Ascending aorta (tissue), 2 donors: Measurements from ENCODE around the gene NDP. TPM values are rescaled to one million over a fixed set of nuclear protein-coding genes. Genes with fewer than 3 reads are reported as not detected.
A peak's percentile ranks its signal among the peaks of the same experiment; 100 is the strongest.
"Not testable (repeated sequence)": the region's sequence is repeated elsewhere in the genome, so short reads cannot be mapped to it uniquely, and the experiment has no call there.

Source experiments
- DNase-seq, 2 donors: peaks; one replicate each; pipeline ENCODE4 v3.0.0-alpha.2; 2019; ENCODE audit warnings: low spot score in 2 of 2
- H3K27ac ChIP-seq, 2 donors: fragments of 200-600 bp; sonication (generic); one replicate each; pipeline ENCODE4 v1.5.1; 2016 to 2017; ENCODE audit warnings: mild to moderate bottlenecking in 1 of 2
- H3K27me3 ChIP-seq: fragments of 200-600 bp; sonication (generic); one replicate; pipeline ENCODE4 v1.5.1; 2017
- H3K36me3 ChIP-seq, 2 donors: fragments of 200-600 bp; sonication (generic); one replicate each; pipeline ENCODE4 v1.5.1; 2016
- H3K4me1 ChIP-seq, 2 donors: fragments of 200-600 bp; sonication (generic); one replicate each; pipeline ENCODE4 v1.5.1; 2016 to 2017; ENCODE audit warnings: mild to moderate bottlenecking in 1 of 2
- H3K4me3 ChIP-seq, 2 donors: fragments of 200-600 bp; sonication (generic); one replicate each; pipeline ENCODE4 v1.5.1; 2016 to 2017; ENCODE audit warnings: mild to moderate bottlenecking in 1 of 2
- H3K9me3 ChIP-seq, 2 donors: fragments of 200-600 bp; sonication (generic); one replicate each; pipeline ENCODE4 v1.5.1; 2016
- intact Hi-C: fragments of 100-400 bp; cut with DNase I; formaldehyde crosslinking; loops from one replicate; pipeline ENCODE4 v1.15.1; 2023
- total RNA-seq: library from RNA; depleted of rRNA; stranded (reverse); fragments of >200 nt; gene quantifications from one replicate; pipeline ENCODE4 v1.1.0, GENCODE V29; 2016
- TF ChIP-seq, protein P1 (sequence below), 3 experiments: fragments of 200-600 bp in 2 of 3; fragments of 450-650 bp in 1 of 3; sonication (generic) in 2 of 3; IDR thresholded peaks; one replicate each; pipeline ENCODE4 v1.5.1; 2016 to 2019; ENCODE audit warnings: antibody characterized with exemption in 3 of 3, mild to moderate bottlenecking in 1 of 3, moderate library complexity in 1 of 3

NDP gene
- total RNA-seq, 1 donor from 2014 or later, result not detected

DNA sequence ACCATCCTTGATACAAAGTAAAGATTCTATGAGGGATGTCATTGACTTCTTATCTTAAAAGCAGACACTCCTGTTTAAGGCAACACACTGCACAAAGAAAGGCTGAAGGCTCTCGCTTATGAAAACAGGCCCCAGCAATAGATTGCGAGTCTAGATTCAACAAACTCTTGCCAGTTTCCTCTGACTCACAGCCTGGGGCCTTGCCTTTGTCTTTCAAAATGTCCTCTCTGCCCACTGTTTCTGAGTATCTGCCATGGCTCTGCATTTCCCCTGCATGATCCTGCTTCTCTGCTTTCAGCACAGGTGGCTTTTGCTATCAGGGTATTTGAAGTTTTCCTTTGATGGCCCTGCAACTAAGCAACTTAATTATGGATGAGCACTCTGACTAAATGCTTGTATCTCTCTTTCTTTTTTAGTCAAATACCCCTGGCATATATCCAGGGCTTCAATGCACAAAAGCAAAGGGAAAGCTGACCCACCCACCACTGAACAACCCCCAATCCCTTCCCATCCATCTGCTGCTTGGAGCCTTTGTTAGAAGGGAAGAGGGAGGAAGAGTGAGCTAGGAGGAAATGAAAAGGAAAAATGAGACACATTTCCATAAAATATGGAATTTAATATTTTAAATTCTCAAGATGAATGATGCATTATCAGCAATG, 32.2 kb downstream of the NDP start:
- H3K36me3 ChIP-seq, result no peaks in the 10 kb centered on the region
- H3K4me1 ChIP-seq, result no peaks in the 10 kb centered on the region
- intact Hi-C loops, result no loop called here
- DNase-seq, result no peak
- TF ChIP-seq, protein P1, sequence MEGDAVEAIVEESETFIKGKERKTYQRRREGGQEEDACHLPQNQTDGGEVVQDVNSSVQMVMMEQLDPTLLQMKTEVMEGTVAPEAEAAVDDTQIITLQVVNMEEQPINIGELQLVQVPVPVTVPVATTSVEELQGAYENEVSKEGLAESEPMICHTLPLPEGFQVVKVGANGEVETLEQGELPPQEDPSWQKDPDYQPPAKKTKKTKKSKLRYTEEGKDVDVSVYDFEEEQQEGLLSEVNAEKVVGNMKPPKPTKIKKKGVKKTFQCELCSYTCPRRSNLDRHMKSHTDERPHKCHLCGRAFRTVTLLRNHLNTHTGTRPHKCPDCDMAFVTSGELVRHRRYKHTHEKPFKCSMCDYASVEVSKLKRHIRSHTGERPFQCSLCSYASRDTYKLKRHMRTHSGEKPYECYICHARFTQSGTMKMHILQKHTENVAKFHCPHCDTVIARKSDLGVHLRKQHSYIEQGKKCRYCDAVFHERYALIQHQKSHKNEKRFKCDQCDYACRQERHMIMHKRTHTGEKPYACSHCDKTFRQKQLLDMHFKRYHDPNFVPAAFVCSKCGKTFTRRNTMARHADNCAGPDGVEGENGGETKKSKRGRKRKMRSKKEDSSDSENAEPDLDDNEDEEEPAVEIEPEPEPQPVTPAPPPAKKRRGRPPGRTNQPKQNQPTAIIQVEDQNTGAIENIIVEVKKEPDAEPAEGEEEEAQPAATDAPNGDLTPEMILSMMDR (IDR thresholded peaks at IDR 0.05), result no peak
- no peaks in the 10 kb centered on the region for H3K9me3 ChIP-seq
- no peak overlapping the region for H3K4me3 ChIP-seq
- no peaks in the 10 kb centered on the region for H3K27me3 ChIP-seq
- H3K27ac ChIP-seq, result no peak overlapping the region

DNA sequence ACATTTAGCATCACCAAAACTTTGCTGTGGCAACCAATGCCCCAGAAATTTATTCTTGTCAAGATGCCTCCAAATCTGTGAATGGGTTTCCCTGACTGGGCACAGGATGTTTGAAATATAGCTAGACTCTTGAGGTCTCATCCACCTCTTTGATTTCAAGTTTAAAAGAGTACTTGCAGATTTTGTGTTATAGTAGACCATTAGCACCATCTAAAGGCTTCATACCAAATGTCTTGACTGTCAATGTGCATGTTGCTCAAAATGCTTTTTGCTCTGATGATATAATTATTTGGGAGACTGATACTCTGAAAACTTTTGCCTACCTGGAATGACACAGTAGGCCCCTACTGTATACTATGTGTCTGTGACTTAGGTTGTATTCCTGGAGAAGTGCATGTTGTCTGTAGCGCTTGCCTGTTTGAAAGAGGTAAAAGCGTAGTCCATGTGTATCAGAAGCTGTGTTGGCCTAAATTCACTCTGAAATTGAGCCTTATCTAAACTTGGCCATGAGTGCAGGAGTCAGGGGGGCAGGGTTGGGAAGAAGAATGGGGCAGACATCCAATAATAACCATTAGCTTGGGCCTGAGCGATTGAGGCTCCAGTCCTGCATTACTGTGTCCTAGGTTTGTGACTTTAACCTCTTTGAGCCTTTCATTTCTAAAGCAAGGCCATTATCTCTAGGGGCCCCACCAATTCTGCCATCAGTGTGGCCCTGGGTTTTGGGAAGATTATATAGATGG, 33.8 kb downstream of the NDP start:
- no peaks in the 10 kb centered on the region for H3K9me3 ChIP-seq
- H3K27ac ChIP-seq, result no peak overlapping the region
- H3K36me3 ChIP-seq, result no peaks in the 10 kb centered on the region
- intact Hi-C loops, result loop anchor here (1.0 kb wide), 1 partner anchor 104 kb away; no protein-coding TSS in a partner anchor
- H3K4me1 ChIP-seq, result no peaks in the 10 kb centered on the region
- no peak overlapping the region for H3K4me3 ChIP-seq
- TF ChIP-seq, protein P1 (IDR thresholded peaks at IDR 0.05), result peak in 2 of 3 experiments; percentile 16 to 32
- H3K27me3 ChIP-seq, result no peaks in the 10 kb centered on the region
- DNase-seq, result no peak

DNA sequence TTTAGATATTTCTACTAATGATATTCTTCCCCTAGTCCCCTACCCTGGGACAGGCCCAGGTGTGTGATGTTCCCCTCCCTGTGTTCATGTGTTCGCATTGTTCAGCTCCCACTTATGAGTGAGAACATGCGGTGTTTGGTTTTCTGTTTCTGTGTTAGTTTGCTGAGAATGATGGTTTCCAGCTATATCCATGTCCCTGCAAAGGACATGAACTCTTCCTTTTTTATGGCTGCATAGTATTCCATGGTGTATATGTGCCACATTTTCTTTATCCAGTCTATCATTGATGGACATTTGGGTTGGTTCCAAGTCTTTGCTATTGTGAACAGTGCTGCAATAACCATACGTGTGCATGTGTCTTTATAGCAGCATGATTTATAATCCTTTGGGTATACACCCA, 51.2 kb downstream of the NDP start:
- intact Hi-C loops, H3K27ac ChIP-seq, H3K4me3 ChIP-seq, H3K36me3 ChIP-seq, H3K27me3 ChIP-seq, H3K4me1 ChIP-seq, DNase-seq, H3K9me3 ChIP-seq: not testable (repeated sequence)

DNA sequence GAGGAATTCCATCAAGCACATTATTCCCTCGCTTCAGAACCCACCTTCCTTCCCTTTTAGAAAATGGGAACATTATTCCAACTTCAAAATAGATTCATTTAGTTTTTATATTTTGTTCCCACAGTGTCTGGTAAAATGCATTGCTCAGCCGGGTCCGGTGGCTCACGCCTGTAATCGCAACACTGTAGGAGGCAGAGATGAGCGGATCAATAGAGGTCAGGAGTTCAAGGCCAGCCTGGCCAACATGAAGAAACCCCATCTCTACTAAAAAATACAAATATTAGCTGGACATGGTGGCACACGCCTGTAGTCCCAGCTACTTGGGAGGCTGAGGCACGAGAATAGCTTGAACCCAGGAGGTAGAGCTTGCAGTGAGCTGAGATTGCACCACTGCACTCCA, 62.4 kb downstream of the NDP start:
- H3K27me3 ChIP-seq, H3K27ac ChIP-seq, H3K36me3 ChIP-seq, intact Hi-C loops, DNase-seq, H3K4me1 ChIP-seq, H3K4me3 ChIP-seq, H3K9me3 ChIP-seq: not testable (repeated sequence)

DNA sequence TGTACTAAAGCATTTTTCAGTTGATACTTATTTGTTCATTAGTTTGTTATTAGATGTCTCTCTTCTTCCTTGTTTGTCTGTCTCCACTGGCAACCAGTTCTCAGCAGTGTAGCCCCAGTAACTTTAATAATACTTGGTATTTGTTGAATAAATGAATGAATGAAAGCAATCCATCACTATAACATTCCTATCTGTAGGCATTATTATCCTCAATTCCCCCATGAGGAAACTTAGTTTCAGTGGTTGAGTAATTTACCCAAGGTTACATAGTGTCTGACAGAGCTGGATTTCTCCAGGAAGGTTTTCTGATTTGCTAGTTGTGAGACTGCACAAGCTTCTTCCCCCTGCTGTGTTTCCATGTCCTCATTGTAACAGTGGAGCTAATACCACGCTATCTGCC, 63.2 kb downstream of the NDP start:
- DNase-seq, result no peak
- Histone ChIP-seq H3K9me3 (no peaks in the 10 kb centered on the region), H3K4me3 (no peak overlapping the region), H3K36me3 (no peaks in the 10 kb centered on the region), H3K27ac (no peak overlapping the region), H3K4me1 (no peaks in the 10 kb centered on the region), H3K27me3 (no peaks in the 10 kb centered on the region)
- TF ChIP-seq, protein P1 (IDR thresholded peaks at IDR 0.05), result no peak
- intact Hi-C loops, result no loop called here

DNA sequence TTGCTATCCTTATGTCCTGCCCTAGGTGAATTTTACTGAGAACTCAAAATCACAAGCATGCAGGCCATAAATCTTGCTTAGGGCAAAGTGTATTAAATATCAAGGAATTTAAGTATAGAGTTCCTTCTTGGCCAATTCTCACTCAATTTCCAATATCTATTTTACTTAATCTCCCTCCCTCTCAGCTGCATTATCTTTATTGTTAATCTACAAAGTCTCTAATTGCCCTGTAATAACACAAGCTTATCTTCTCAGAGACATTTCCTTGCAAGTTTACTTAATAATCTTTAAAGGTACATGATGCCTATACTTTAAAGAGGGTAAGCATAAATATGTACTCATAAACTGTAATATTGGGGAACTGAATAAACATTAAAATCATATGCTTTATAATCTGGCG, 64.0 kb downstream of the NDP start:
- DNase-seq, result no peak
- Histone ChIP-seq H3K4me1 (no peaks in the 10 kb centered on the region), H3K36me3 (no peaks in the 10 kb centered on the region), H3K4me3 (no peak overlapping the region), H3K27me3 (no peaks in the 10 kb centered on the region), H3K9me3 (no peaks in the 10 kb centered on the region), H3K27ac (no peak overlapping the region)
- intact Hi-C loops, result no loop called here
- TF ChIP-seq, protein P1 (IDR thresholded peaks at IDR 0.05), result no peak
